HepG2 (cell line): Measurements from ENCODE around the gene RXYLT1. TPM values are rescaled to one million over a fixed set of nuclear protein-coding genes. Genes with fewer than 3 reads are reported as not detected.
A peak's percentile ranks its signal among the peaks of the same experiment; 100 is the strongest.

Source experiments
- ATAC-seq: fragments of 200-7000 bp; cut with Tn5 transposase; 3 replicates; pipeline ENCODE4 v1.9.1; 2020; ENCODE audit warnings: mild to moderate bottlenecking, moderate library complexity
- BruUV-seq: library from RNA; stranded (reverse); fragments of 400-500 nt; replicated peaks from 2 replicates; lab custom pipeline; 2021; lab: Mats Ljungman, UMichigan
- CTCF ChIA-PET: fragments of 300-600 bp; formaldehyde crosslinking; extraction: SDS; loops from one replicate; lab custom pipeline; 2021; ENCODE audit warnings: low total read pairs, inconsistent platforms, low intra/inter-chr PET ratio; lab: Yijun Ruan, JAX
- POLR2A ChIA-PET: fragments of 350-600 bp; sonication (Branson Sonifier 250); formaldehyde crosslinking; loops from one replicate; lab custom pipeline; 2020; ENCODE audit warnings: antibody characterized with exemption, inconsistent platforms; lab: Yijun Ruan, JAX
- DNase-seq: peaks from one replicate; pipeline ENCODE4 v3.0.0-alpha.2; 2015; ENCODE audit warnings: low spot score
- FAIRE-seq: peaks from 3 replicates; lab custom pipeline; 2011; peaks lifted over from hg19 to GRCh38; lab: Jason Lieb, UNC
- H2AFZ ChIP-seq: one replicate; pipeline ENCODE4 v1.6.1; 2011; ENCODE audit warnings: low read length, inconsistent platforms
- H3K27ac ChIP-seq: fragments of 300-600 bp; 3 replicates; pipeline ENCODE4 v1.8.0; 2011; ENCODE audit warnings: mixed run types, mild to moderate bottlenecking, mixed read lengths, low read length, inconsistent platforms; ENCODE audit not compliant: insufficient read depth; ENCODE audit errors: extremely low read length
- H3K27me3 ChIP-seq, 2 experiments: fragments of 200-600 bp in 1 of 2; 2 replicates in 1 of 2; 3 replicates in 1 of 2; pipeline versions ENCODE4 v1.6.0 to v1.8.0; 2011; ENCODE audit warnings: low read length in 2 of 2, mild to moderate bottlenecking in 2 of 2, moderate library complexity in 2 of 2, inconsistent platforms in 1 of 2; ENCODE audit not compliant: insufficient read depth in 2 of 2, control insufficient read depth in 1 of 2
- H3K36me3 ChIP-seq, 2 experiments: fragments of 200-600 bp in 1 of 2; replicated peaks in 1 of 2; 2 replicates in 1 of 2; 3 replicates in 1 of 2; pipeline versions ENCODE4 v1.5.1 to v1.8.0; 2011; ENCODE audit warnings: low read length in 2 of 2, inconsistent platforms in 1 of 2; ENCODE audit not compliant: insufficient read depth in 2 of 2, control insufficient read depth in 1 of 2
- H3K4me1 ChIP-seq: 2 replicates; pipeline ENCODE4 v1.5.1; 2012; ENCODE audit warnings: low read length, inconsistent platforms; ENCODE audit not compliant: insufficient read depth
- H3K4me2 ChIP-seq: 2 replicates; pipeline ENCODE4 v1.6.0; 2011; ENCODE audit warnings: low read depth, low read length, inconsistent platforms
- H3K4me3 ChIP-seq, 3 experiments: fragments of 200-600 bp in 1 of 3; sonication (generic), shearing (Covaris generic) in 1 of 3; replicated peaks in 1 of 3; 2 replicates each; pipeline ENCODE4 v1.5.1; 2011 to 2016; ENCODE audit warnings: low read length in 3 of 3, inconsistent platforms in 2 of 3, low read depth in 2 of 3, mild to moderate bottlenecking in 2 of 3, control low read depth in 1 of 3, mixed read lengths in 1 of 3; ENCODE audit not compliant: insufficient read depth in 1 of 3
- H3K79me2 ChIP-seq: one replicate; pipeline ENCODE4 v1.6.1; 2011; ENCODE audit warnings: low read length, inconsistent platforms; ENCODE audit not compliant: insufficient read depth
- H3K9ac ChIP-seq: 2 replicates; pipeline ENCODE4 v1.6.0; 2011; ENCODE audit warnings: mild to moderate bottlenecking, low read depth, low read length, inconsistent platforms; ENCODE audit not compliant: insufficient read depth
- H3K9me3 ChIP-seq: 2 replicates; pipeline ENCODE4 v1.5.1; 2012; ENCODE audit warnings: mild to moderate bottlenecking, low read length
- H4K20me1 ChIP-seq: 2 replicates; pipeline ENCODE4 v1.6.0; 2011; ENCODE audit warnings: inconsistent platforms, mild to moderate bottlenecking, low read length, moderate library complexity; ENCODE audit not compliant: insufficient read depth
- ARHGAP35 ChIP-seq: sonication (generic); formaldehyde crosslinking; IDR thresholded peaks from 2 replicates; pipeline ENCODE4 v1.9.0; 2022; ENCODE audit warnings: mild to moderate bottlenecking, inconsistent platforms, moderate library complexity, missing genetic modification reagents, borderline replicate concordance
- CENPX ChIP-seq: sonication (generic); formaldehyde crosslinking; IDR thresholded peaks from 2 replicates; pipeline ENCODE4 v1.9.0; 2021; ENCODE audit warnings: mild to moderate bottlenecking, missing genetic modification reagents, moderate library complexity
- GFI1 ChIP-seq: sonication (generic); formaldehyde crosslinking; IDR thresholded peaks from 2 replicates; pipeline ENCODE4 v1.5.0; 2020; ENCODE audit warnings: missing genetic modification reagents, mild to moderate bottlenecking, borderline replicate concordance
- HMG20A ChIP-seq: IDR thresholded peaks from 2 replicates; pipeline ENCODE4 v1.6.1; 2016; ENCODE audit warnings: borderline replicate concordance
- JUNB ChIP-seq: sonication (generic); formaldehyde crosslinking; IDR thresholded peaks from 2 replicates; pipeline ENCODE4 v1.8.0; 2022; ENCODE audit warnings: missing genetic modification reagents, mild to moderate bottlenecking, borderline replicate concordance
- KMT2A ChIP-seq: sonication (generic); formaldehyde crosslinking; IDR thresholded peaks from 2 replicates; pipeline ENCODE4 v1.4.0; 2020; ENCODE audit warnings: missing genetic modification reagents
- MTF2 ChIP-seq: sonication (generic); formaldehyde crosslinking; IDR thresholded peaks from 2 replicates; pipeline ENCODE4 v1.5.0; 2020; ENCODE audit warnings: missing genetic modification reagents, borderline replicate concordance
- PPARG ChIP-seq: conservative IDR thresholded peaks from 2 replicates; pipeline ENCODE4 v1.6.1; 2016; ENCODE audit warnings: missing biosample characterization, missing genetic modification reagents
- RXRA ChIP-seq: sonication (generic); formaldehyde crosslinking; IDR thresholded peaks from 2 replicates; pipeline ENCODE4 v1.5.1; 2020; ENCODE audit warnings: missing genetic modification reagents
- RXRB ChIP-seq: IDR thresholded peaks from 2 replicates; pipeline ENCODE4 v1.6.1; 2016; ENCODE audit warnings: borderline replicate concordance, missing genetic modification reagents, missing compliant biosample characterization
- SNAI1 ChIP-seq: sonication (generic); formaldehyde crosslinking; IDR thresholded peaks from 2 replicates; pipeline ENCODE4 v1.5.0; 2020; ENCODE audit warnings: mild to moderate bottlenecking, missing genetic modification reagents, borderline replicate concordance
- WIZ ChIP-seq: sonication (generic); formaldehyde crosslinking; IDR thresholded peaks from 2 replicates; pipeline ENCODE4 v1.5.1; 2020; ENCODE audit warnings: mild to moderate bottlenecking, missing genetic modification reagents
- ZBTB26 ChIP-seq: IDR thresholded peaks from 2 replicates; pipeline ENCODE4 v1.6.1; 2016; ENCODE audit warnings: missing compliant biosample characterization, missing genetic modification reagents, borderline replicate concordance
- ZMYM3 ChIP-seq: sonication (generic); formaldehyde crosslinking; IDR thresholded peaks from 2 replicates; pipeline ENCODE4 v1.5.1; 2020; ENCODE audit warnings: mild to moderate bottlenecking, missing genetic modification reagents
- ZNF3 ChIP-seq: IDR thresholded peaks from 2 replicates; pipeline ENCODE4 v1.7.0; 2017; ENCODE audit warnings: inconsistent platforms
- ZNF432 ChIP-seq: sonication (generic); formaldehyde crosslinking; IDR thresholded peaks from 2 replicates; pipeline ENCODE4 v1.5.0; 2020; ENCODE audit warnings: missing genetic modification reagents, mild to moderate bottlenecking, borderline replicate concordance
- ZNF549 ChIP-seq: sonication (generic); formaldehyde crosslinking; IDR thresholded peaks from 2 replicates; pipeline ENCODE4 v1.5.0; 2020; ENCODE audit warnings: missing genetic modification reagents
- ZNF768 ChIP-seq: sonication (generic); formaldehyde crosslinking; IDR thresholded peaks from 2 replicates; pipeline ENCODE4 v1.4.0; 2020; ENCODE audit warnings: missing genetic modification reagents
- ZNF782 ChIP-seq: sonication (generic); formaldehyde crosslinking; IDR thresholded peaks from 2 replicates; pipeline ENCODE4 v1.4.0; 2020; ENCODE audit warnings: missing genetic modification reagents, mild to moderate bottlenecking, borderline replicate concordance
- WGBS: methylation state at CpG from one replicate; pipeline ENCODE4 v1.1.6; 2017; ENCODE audit warnings: low lambda C conversion rate; 5-methylcytosine and 5-hydroxymethylcytosine counted together
- in situ Hi-C: cut with HindIII; loops from 2 replicates; pipeline ENCODE4 v1.10.0; 2017; ENCODE audit warnings: low pct_unique_long_range_greater_than_20kb; ENCODE audit not compliant: extremely low pct_ligation_motif_present
- intact Hi-C: fragments of 100-400 bp; cut with micrococcal nuclease; formaldehyde crosslinking; loops from one replicate; pipeline ENCODE4 v1.10.0; 2022; ENCODE audit not compliant: unreplicated experiment
- polyA plus RNA-seq, 8 experiments: library from polyadenylated mRNA; depleted of rRNA in 3 of 8; stranded (reverse) in 7 of 8; unstranded in 1 of 8; fragments of >200 nt; fragmentation: Illumina TruSeq in 4 of 8; extraction: Trizol in 4 of 8; gene quantifications; 2 replicates each; pipeline versions ENCODE4 v1.2.1 to v1.2.3, GENCODE V29; 2011 to 2016; ENCODE audit warnings: low read depth in 4 of 8, missing spikeins in 1 of 8, mixed read lengths in 1 of 8; ENCODE audit not compliant: insufficient read depth in 1 of 8
- total RNA-seq, 5 experiments: library from RNA; depleted of rRNA; stranded (reverse); fragments of >200 nt; fragmentation: Illumina TruSeq; extraction: Trizol; gene quantifications; 2 replicates each; pipeline ENCODE4 v1.2.3, GENCODE V29; 2016; ENCODE audit warnings: low read depth in 1 of 5
- TF ChIP-seq, protein P1 (sequence below): IDR thresholded peaks from 2 replicates; pipeline ENCODE4 v1.6.1; 2018; ENCODE audit warnings: missing genetic modification reagents
- TF ChIP-seq, protein P2 (sequence below): sonication (generic); formaldehyde crosslinking; IDR thresholded peaks from 2 replicates; pipeline ENCODE4 v1.8.0; 2022; ENCODE audit warnings: mild to moderate bottlenecking, missing genetic modification reagents

RXYLT1 gene
- total and polyA plus RNA-seq, 2 of the 13 experiments (the other 11 are each of a cell fraction or from before 2014, with no cell fraction given): 8.3 to 15.5 TPM

GRCh38 chr12:63843721-63844390 is 64.1 kb downstream of the RXYLT1 start:
- intact Hi-C loops: loop anchor here (1.0 to 10.0 kb wide), 5 partner anchors 101 to 393 kb away; no protein-coding TSS in a partner anchor
- BruUV-seq: no TSS peak
- no peak overlapping the region for H2AFZ ChIP-seq
- FAIRE-seq (peak; percentile 52), ATAC-seq (peak; percentile 93), DNase-seq (peak; percentile 87)
- H3K27me3 ChIP-seq: no peaks in the 10 kb centered on the region; a peak in 1 of 5 replicates
- H3K79me2 ChIP-seq: peaks cover 13% of the 10 kb centered on the region
- H3K9ac ChIP-seq: peak overlapping the region; percentile 80
- H3K36me3 ChIP-seq: no peaks in the 10 kb centered on the region
- peak overlapping the region; percentile 79 to 98 (median 91) for H3K4me3 ChIP-seq
- CTCF ChIA-PET: interaction anchor here (0.9 to 1.4 kb wide), 3 partner anchors 338 to 412 kb away, joined by 3 to 8 read pairs (median 6); no protein-coding TSS in a partner anchor
- peaks cover 38% of the 10 kb centered on the region for H3K4me1 ChIP-seq
- H3K9me3 ChIP-seq: no peaks in the 10 kb centered on the region
- in situ Hi-C loops: loop anchor here (5.0 kb wide), 2 partner anchors 338 to 413 kb away; no protein-coding TSS in a partner anchor
- peak overlapping the region; percentile 65 for H3K27ac ChIP-seq
- 8% methylated on average over 10 of the region's 80 CpGs for WGBS
- peak overlapping the region; percentile 86 for H3K4me2 ChIP-seq
- no peaks in the 10 kb centered on the region for H4K20me1 ChIP-seq
- POLR2A ChIA-PET: interaction anchor here (0.6 to 3.0 kb wide), 11 partner anchors 46 to 560 kb away, joined by 3 to 18 read pairs (median 4); partner anchors contain the start of genes KICS2 and XPOT
- no peak for TF ChIP-seq ZNF549
- peak; percentile 14; the same call in 1 of the 2 replicates for TF ChIP-seq HMG20A
- no peak for TF ChIP-seq SNAI1 (CRISPR knock-in tag)
- TF ChIP-seq ZBTB26: 0 out of 2 replicates have a peak, but pooled peaks have one; percentile 40
- TF ChIP-seq WIZ (CRISPR knock-in tag): 0 out of 2 replicates have a peak, but pooled peaks have one; percentile 14
- TF ChIP-seq ZNF768 (CRISPR knock-in tag): peak; percentile 64
- TF ChIP-seq ZNF782 (CRISPR knock-in tag): peak; percentile 93
- TF ChIP-seq ZNF3: no peak
- no peak for TF ChIP-seq JUNB (CRISPR knock-in tag)
- peak; percentile 67; the same call in 1 of the 2 replicates for TF ChIP-seq GFI1 (CRISPR knock-in tag)
- peak; percentile 78; the same call in 1 of the 2 replicates for TF ChIP-seq MTF2 (CRISPR knock-in tag)
- 0 out of 2 replicates have a peak, but pooled peaks have one; percentile 32 for TF ChIP-seq PPARG (CRISPR knock-in tag)
- TF ChIP-seq RXRA (CRISPR knock-in tag): peak; percentile 77
- TF ChIP-seq KMT2A: peak; percentile 90
- TF ChIP-seq CENPX (CRISPR knock-in tag): no peak
- peak; percentile 69 for TF ChIP-seq RXRB (CRISPR knock-in tag)
- TF ChIP-seq ZMYM3: no peak
- no peak for TF ChIP-seq ZNF432 (CRISPR knock-in tag)
- TF ChIP-seq, protein P1, sequence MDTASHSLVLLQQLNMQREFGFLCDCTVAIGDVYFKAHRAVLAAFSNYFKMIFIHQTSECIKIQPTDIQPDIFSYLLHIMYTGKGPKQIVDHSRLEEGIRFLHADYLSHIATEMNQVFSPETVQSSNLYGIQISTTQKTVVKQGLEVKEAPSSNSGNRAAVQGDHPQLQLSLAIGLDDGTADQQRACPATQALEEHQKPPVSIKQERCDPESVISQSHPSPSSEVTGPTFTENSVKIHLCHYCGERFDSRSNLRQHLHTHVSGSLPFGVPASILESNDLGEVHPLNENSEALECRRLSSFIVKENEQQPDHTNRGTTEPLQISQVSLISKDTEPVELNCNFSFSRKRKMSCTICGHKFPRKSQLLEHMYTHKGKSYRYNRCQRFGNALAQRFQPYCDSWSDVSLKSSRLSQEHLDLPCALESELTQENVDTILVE (CRISPR knock-in tag): 0 out of 2 replicates have a peak, but pooled peaks have one; percentile 63
- TF ChIP-seq, protein P2, sequence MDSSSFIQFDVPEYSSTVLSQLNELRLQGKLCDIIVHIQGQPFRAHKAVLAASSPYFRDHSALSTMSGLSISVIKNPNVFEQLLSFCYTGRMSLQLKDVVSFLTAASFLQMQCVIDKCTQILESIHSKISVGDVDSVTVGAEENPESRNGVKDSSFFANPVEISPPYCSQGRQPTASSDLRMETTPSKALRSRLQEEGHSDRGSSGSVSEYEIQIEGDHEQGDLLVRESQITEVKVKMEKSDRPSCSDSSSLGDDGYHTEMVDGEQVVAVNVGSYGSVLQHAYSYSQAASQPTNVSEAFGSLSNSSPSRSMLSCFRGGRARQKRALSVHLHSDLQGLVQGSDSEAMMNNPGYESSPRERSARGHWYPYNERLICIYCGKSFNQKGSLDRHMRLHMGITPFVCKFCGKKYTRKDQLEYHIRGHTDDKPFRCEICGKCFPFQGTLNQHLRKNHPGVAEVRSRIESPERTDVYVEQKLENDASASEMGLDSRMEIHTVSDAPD (CRISPR knock-in tag): peak; percentile 66; the same call in 1 of the 2 replicates
- no peak for TF ChIP-seq ARHGAP35 (CRISPR knock-in tag)
